Measurements from ENCODE around the gene PIGQ. TPM values are rescaled to one million over a fixed set of nuclear protein-coding genes. Genes with fewer than 3 reads are reported as not detected.

Gene PIGQ
- total RNA-seq, 1 experiment from 2014 or later, result 83.5 TPM

GRCh38 chr16:578232-578869 is 8.6 kb downstream of the PIGQ start:
- intact Hi-C loops (cut with micrococcal nuclease; ENCODE audit: unreplicated experiment) (no loop called here), in situ Hi-C loops (cut with HindIII; ENCODE audit: low pct_unique_long_range_greater_than_20kb, low sequenced_read_pairs) (no loop called here)
- no peaks in the 10 kb centered on the region for H3K27me3 ChIP-seq (ENCODE audit: control insufficient read depth, insufficient read depth, low read length)
- H3K36me3 ChIP-seq (ENCODE audit: control insufficient read depth, insufficient read depth, low read length), result no peaks in the 10 kb centered on the region
- peaks cover 15% of the 10 kb centered on the region for H3K4me1 ChIP-seq (ENCODE audit: control insufficient read depth, insufficient read depth, low read length)
- DNase-seq (ENCODE audit: low read depth, low spot score) (no peak), ATAC-seq (no peak)
- ChIA-PET CTCF (interaction anchor here (0.5 kb wide), 1 partner anchor 46 kb away, joined by 3 read pairs; no protein-coding TSS in a partner anchor), POLR2A (no interaction called here)
- TF ChIP-seq SIN3A (IDR thresholded peaks at IDR 0.05; ENCODE audit: borderline replicate concordance, insufficient read depth, low read depth, low read length) (no peak), TCF7L2 (IDR thresholded peaks at IDR 0.05; ENCODE audit: low read depth, low read length) (no peak), POLR2AphosphoS5 (IDR thresholded peaks at IDR 0.05; ENCODE audit: low read depth, low read length) (no peak)
- TF ChIP-seq, protein P1, sequence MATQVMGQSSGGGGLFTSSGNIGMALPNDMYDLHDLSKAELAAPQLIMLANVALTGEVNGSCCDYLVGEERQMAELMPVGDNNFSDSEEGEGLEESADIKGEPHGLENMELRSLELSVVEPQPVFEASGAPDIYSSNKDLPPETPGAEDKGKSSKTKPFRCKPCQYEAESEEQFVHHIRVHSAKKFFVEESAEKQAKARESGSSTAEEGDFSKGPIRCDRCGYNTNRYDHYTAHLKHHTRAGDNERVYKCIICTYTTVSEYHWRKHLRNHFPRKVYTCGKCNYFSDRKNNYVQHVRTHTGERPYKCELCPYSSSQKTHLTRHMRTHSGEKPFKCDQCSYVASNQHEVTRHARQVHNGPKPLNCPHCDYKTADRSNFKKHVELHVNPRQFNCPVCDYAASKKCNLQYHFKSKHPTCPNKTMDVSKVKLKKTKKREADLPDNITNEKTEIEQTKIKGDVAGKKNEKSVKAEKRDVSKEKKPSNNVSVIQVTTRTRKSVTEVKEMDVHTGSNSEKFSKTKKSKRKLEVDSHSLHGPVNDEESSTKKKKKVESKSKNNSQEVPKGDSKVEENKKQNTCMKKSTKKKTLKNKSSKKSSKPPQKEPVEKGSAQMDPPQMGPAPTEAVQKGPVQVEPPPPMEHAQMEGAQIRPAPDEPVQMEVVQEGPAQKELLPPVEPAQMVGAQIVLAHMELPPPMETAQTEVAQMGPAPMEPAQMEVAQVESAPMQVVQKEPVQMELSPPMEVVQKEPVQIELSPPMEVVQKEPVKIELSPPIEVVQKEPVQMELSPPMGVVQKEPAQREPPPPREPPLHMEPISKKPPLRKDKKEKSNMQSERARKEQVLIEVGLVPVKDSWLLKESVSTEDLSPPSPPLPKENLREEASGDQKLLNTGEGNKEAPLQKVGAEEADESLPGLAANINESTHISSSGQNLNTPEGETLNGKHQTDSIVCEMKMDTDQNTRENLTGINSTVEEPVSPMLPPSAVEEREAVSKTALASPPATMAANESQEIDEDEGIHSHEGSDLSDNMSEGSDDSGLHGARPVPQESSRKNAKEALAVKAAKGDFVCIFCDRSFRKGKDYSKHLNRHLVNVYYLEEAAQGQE (IDR thresholded peaks at IDR 0.05; ENCODE audit: insufficient read depth in 1 of 2, low read depth in 2 of 2, low read length in 1 of 2), result no peak
- TF ChIP-seq, protein P2, sequence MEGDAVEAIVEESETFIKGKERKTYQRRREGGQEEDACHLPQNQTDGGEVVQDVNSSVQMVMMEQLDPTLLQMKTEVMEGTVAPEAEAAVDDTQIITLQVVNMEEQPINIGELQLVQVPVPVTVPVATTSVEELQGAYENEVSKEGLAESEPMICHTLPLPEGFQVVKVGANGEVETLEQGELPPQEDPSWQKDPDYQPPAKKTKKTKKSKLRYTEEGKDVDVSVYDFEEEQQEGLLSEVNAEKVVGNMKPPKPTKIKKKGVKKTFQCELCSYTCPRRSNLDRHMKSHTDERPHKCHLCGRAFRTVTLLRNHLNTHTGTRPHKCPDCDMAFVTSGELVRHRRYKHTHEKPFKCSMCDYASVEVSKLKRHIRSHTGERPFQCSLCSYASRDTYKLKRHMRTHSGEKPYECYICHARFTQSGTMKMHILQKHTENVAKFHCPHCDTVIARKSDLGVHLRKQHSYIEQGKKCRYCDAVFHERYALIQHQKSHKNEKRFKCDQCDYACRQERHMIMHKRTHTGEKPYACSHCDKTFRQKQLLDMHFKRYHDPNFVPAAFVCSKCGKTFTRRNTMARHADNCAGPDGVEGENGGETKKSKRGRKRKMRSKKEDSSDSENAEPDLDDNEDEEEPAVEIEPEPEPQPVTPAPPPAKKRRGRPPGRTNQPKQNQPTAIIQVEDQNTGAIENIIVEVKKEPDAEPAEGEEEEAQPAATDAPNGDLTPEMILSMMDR (IDR thresholded peaks at IDR 0.05), result no peak
- no peak overlapping the region for H3K4me3 ChIP-seq (ENCODE audit: low read depth in 2 of 2, low read length in 2 of 2)
- H3K9me3 ChIP-seq (ENCODE audit: control insufficient read depth, insufficient read depth, low read depth, low read length), result no peaks in the 10 kb centered on the region
- H3K27ac ChIP-seq (ENCODE audit: low read length), result no peak overlapping the region
- no TSS peak for BruUV-seq (replicated peaks)

DNA sequence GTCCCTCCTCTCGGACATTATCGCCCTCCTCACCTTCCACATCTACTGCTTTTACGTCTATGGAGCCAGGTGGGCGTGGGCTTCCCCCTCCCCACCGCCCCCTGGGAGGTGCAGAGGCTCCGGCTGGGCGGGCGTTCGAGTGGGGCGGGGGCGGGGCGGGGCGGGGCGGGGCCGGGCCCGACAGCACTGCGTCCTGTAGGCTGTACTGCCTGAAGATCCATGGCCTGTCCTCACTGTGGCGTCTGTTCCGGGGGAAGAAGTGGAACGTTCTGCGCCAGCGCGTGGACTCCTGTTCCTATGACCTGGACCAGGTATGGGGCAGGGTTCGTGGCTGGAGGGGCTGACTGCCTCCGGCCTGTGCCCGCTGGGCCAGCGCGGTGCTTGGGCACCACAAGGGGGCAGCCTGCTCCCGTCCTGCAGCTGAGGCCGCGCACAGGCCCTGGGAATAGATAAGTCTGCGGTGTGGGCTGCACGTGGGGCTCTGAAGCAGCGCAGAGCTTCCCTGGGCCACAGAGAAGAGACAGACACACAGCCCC is 9.2 kb downstream of the PIGQ start:
- DNase-seq (ENCODE audit: low read depth, low spot score), result peak; percentile 30
- TF ChIP-seq, protein P1 (IDR thresholded peaks at IDR 0.05; ENCODE audit: insufficient read depth in 1 of 2, low read depth in 2 of 2, low read length in 1 of 2), result 0 out of 4 replicates have a peak, but pooled peaks of 1 of the 2 experiments have one; percentile 36
- TF ChIP-seq POLR2AphosphoS5 (IDR thresholded peaks at IDR 0.05; ENCODE audit: low read depth, low read length), result no peak
- no peak for TF ChIP-seq SIN3A (IDR thresholded peaks at IDR 0.05; ENCODE audit: borderline replicate concordance, insufficient read depth, low read depth, low read length)
- TF ChIP-seq, protein P2 (IDR thresholded peaks at IDR 0.05), result peak; percentile 92
- TF ChIP-seq TCF7L2 (IDR thresholded peaks at IDR 0.05; ENCODE audit: low read depth, low read length), result no peak
- Histone ChIP-seq H3K9me3 (ENCODE audit: control insufficient read depth, insufficient read depth, low read depth, low read length) (no peaks in the 10 kb centered on the region), H3K4me1 (ENCODE audit: control insufficient read depth, insufficient read depth, low read length) (peaks cover 16% of the 10 kb centered on the region), H3K27ac (ENCODE audit: low read length) (no peak overlapping the region), H3K36me3 (ENCODE audit: control insufficient read depth, insufficient read depth, low read length) (no peaks in the 10 kb centered on the region), H3K27me3 (ENCODE audit: control insufficient read depth, insufficient read depth, low read length) (no peaks in the 10 kb centered on the region), H3K4me3 (ENCODE audit: low read depth in 2 of 2, low read length in 2 of 2) (peak overlapping the region in 1 of 2 experiments; percentile 27; a peak in 1 of 4 replicates)
- intact Hi-C loops (cut with micrococcal nuclease; ENCODE audit: unreplicated experiment), result no loop called here
- POLR2A ChIA-PET, result no interaction called here
- CTCF ChIA-PET, result no interaction called here
- peak; percentile 86 for ATAC-seq
- in situ Hi-C loops (cut with HindIII; ENCODE audit: low pct_unique_long_range_greater_than_20kb, low sequenced_read_pairs), result no loop called here
- no TSS peak for BruUV-seq (replicated peaks)
